K562 (cell line): Measurements from ENCODE around the gene RAP1GAP2. TPM values are rescaled to one million over a fixed set of nuclear protein-coding genes. Genes with fewer than 3 reads are reported as not detected.
"Not testable (repeated sequence)": the region's sequence is repeated elsewhere in the genome, so short reads cannot be mapped to it uniquely, and the experiment has no call there.

Experiments used
- ATAC-seq: fragments of 200-7000 bp; cut with Tn5 transposase; 3 replicates; pipeline ENCODE4 v1.9.1; 2020; ENCODE audit warnings: moderate library complexity
- BruUV-seq: library from RNA; stranded (reverse); fragments of 400-500 nt; replicated peaks from 2 replicates; lab custom pipeline; 2021; lab: Mats Ljungman, UMichigan
- CTCF ChIA-PET: fragments of 300-600 bp; formaldehyde crosslinking; extraction: SDS; loops from one replicate; lab custom pipeline; 2021; ENCODE audit warnings: low intra/inter-chr PET ratio; lab: Yijun Ruan, JAX
- POLR2A ChIA-PET: fragments of 300-600, 350-650 bp; sonication (Branson Sonifier 250); formaldehyde crosslinking; extraction: SDS; loops from one replicate; lab custom pipeline; 2021; ENCODE audit warnings: antibody characterized with exemption, inconsistent platforms; lab: Yijun Ruan, JAX
- DNase-seq, 4 experiments: peaks; one replicate each; pipeline versions ENCODE4 v3.0.0 to v3.0.0-alpha.2; 2011 to 2018; ENCODE audit warnings: low spot score in 3 of 4, mixed read lengths in 3 of 4; ENCODE audit errors: extremely low read depth in 1 of 4
- FAIRE-seq: peaks from 2 replicates; lab custom pipeline; 2011; peaks lifted over from hg19 to GRCh38; lab: Jason Lieb, UNC
- H2AFZ ChIP-seq: 2 replicates; pipeline ENCODE4 v1.6.0; 2011; ENCODE audit warnings: low read depth, low read length, control low read depth, inconsistent platforms
- H3K27ac ChIP-seq: fragments of 200-600 bp; 3 replicates; pipeline ENCODE4 v1.8.0; 2011; ENCODE audit warnings: low read depth, mild to moderate bottlenecking, control low read depth, inconsistent platforms, low read length, moderate library complexity, mixed read lengths; ENCODE audit errors: extremely low read depth
- H3K27me3 ChIP-seq, 2 experiments: fragments of 300-600 bp in 1 of 2; 2 replicates in 1 of 2; 3 replicates in 1 of 2; pipeline versions ENCODE4 v1.6.0 to v1.8.0; 2011; ENCODE audit warnings: inconsistent platforms in 2 of 2, low read length in 2 of 2, mild to moderate bottlenecking in 1 of 2, mixed read lengths in 1 of 2, moderate library complexity in 1 of 2; ENCODE audit not compliant: control insufficient read depth in 2 of 2, insufficient read depth in 2 of 2
- H3K36me3 ChIP-seq: fragments of 300-600 bp; 3 replicates; pipeline ENCODE4 v1.8.0; 2011; ENCODE audit warnings: mild to moderate bottlenecking, low read length, inconsistent platforms; ENCODE audit not compliant: control insufficient read depth, insufficient read depth
- H3K4me1 ChIP-seq, 2 experiments: fragments of 200-600 bp in 1 of 2; replicated peaks in 1 of 2; 2 replicates in 1 of 2; 3 replicates in 1 of 2; pipeline versions ENCODE4 v1.5.1 to v1.8.0; 2011; ENCODE audit warnings: inconsistent platforms in 2 of 2, low read length in 2 of 2, mild to moderate bottlenecking in 1 of 2, mixed read lengths in 1 of 2, moderate library complexity in 1 of 2; ENCODE audit not compliant: control insufficient read depth in 2 of 2, insufficient read depth in 2 of 2
- H3K4me2 ChIP-seq: 2 replicates; pipeline ENCODE4 v1.6.1; 2011; ENCODE audit warnings: low read length, control low read depth, inconsistent platforms, mixed read lengths; ENCODE audit not compliant: insufficient read depth
- H3K4me3 ChIP-seq: fragments of 200-600 bp; sonication (generic), shearing (Covaris generic); 2 replicates; pipeline ENCODE4 v1.5.1; 2016; ENCODE audit warnings: control low read depth, inconsistent platforms
- H3K79me2 ChIP-seq: fragments of 200-600 bp; 3 replicates; pipeline ENCODE4 v1.8.0; 2011; ENCODE audit warnings: low read length, inconsistent platforms; ENCODE audit not compliant: control insufficient read depth, insufficient read depth
- H3K9ac ChIP-seq, 2 experiments: 2 replicates each; pipeline versions ENCODE4 v1.6.0 to v1.6.1; 2011; ENCODE audit warnings: low read depth in 2 of 2, low read length in 2 of 2, control low read depth in 1 of 2, inconsistent platforms in 1 of 2, mild to moderate bottlenecking in 1 of 2, mixed read lengths in 1 of 2; ENCODE audit not compliant: insufficient read depth in 1 of 2
- H3K9me1 ChIP-seq: one replicate; pipeline ENCODE4 v1.6.0; 2011; ENCODE audit warnings: inconsistent platforms, mild to moderate bottlenecking, low read length, moderate library complexity; ENCODE audit not compliant: control insufficient read depth, insufficient read depth
- H3K9me3 ChIP-seq: replicated peaks from 2 replicates; pipeline ENCODE4 v1.5.1; 2011; ENCODE audit warnings: low read depth, low read length, inconsistent platforms; ENCODE audit not compliant: control insufficient read depth, insufficient read depth
- H4K20me1 ChIP-seq: replicated peaks from 2 replicates; pipeline ENCODE4 v1.6.1; 2011; ENCODE audit warnings: low read length, inconsistent platforms, mixed read lengths; ENCODE audit not compliant: control insufficient read depth, insufficient read depth
- DACH1 ChIP-seq: fragments of 450-650 bp; IDR thresholded peaks from 2 replicates; pipeline ENCODE4 v1.6.1; 2018; ENCODE audit not compliant: partially characterized antibody
- KDM1A ChIP-seq, 2 experiments: fragments of 450-650 bp; IDR thresholded peaks; 2 replicates each; pipeline ENCODE4 v1.6.1; 2016; ENCODE audit warnings: mild to moderate bottlenecking in 2 of 2
- SMC3 ChIP-seq: conservative IDR thresholded peaks from 2 replicates; pipeline ENCODE4 v1.6.1; 2011; ENCODE audit warnings: low read depth, low read length, improper control_type of control experiment; ENCODE audit not compliant: insufficient read depth
- WHSC1 ChIP-seq: IDR thresholded peaks from one replicate; pipeline ENCODE4 v1.6.1; 2012; ENCODE audit warnings: low read length, control low read depth, inconsistent platforms
- ZNF830 ChIP-seq: fragments of 250-450 bp; sonication (Bioruptor Pico); IDR thresholded peaks from 2 replicates; pipeline ENCODE4 v1.5.0; 2021; ENCODE audit warnings: mild to moderate bottlenecking
- ZSCAN29 ChIP-seq: fragments of 450-650 bp; IDR thresholded peaks from 2 replicates; pipeline ENCODE4 v1.6.1; 2017
- WGBS: fragments of 100-300 bp; shearing (Covaris generic); methylation state at CpG from one replicate; pipeline ENCODE4 v1.1.6; 2016; ENCODE audit warnings: low coverage, mixed read lengths; ENCODE audit not compliant: insufficient coverage; ENCODE audit errors: missing lambda C conversion rate; 5-methylcytosine and 5-hydroxymethylcytosine counted together
- in situ Hi-C: fragments of 300-500 bp; cut with MboI; formaldehyde crosslinking; loops from 4 replicates; pipeline ENCODE4 v1.15.0; 2018; ENCODE audit warnings: inconsistent platforms, mixed read lengths
- intact Hi-C: fragments of 100-400 bp; cut with micrococcal nuclease; formaldehyde crosslinking; loops from 2 replicates; pipeline ENCODE4 v1.14.2; 2022
- polyA plus RNA-seq, 8 experiments: library from polyadenylated mRNA; depleted of rRNA in 4 of 8; stranded (reverse) in 5 of 8; unstranded in 3 of 8; fragments of >200 nt; fragmentation: Nextera tagmentation in 2 of 8; fragmentation: Illumina TruSeq in 1 of 8; extraction: Ambion mirVana in 2 of 8; extraction: Trizol in 1 of 8; gene quantifications; 2 replicates each; pipeline versions ENCODE4 v1.2.1 to v1.2.3, GENCODE V29; 2011 to 2014; ENCODE audit warnings: inconsistent platforms in 1 of 8, missing spikeins in 1 of 8
- total RNA-seq, 7 experiments: library from RNA; depleted of rRNA in 6 of 7; stranded (reverse); fragments of >200 nt in 6 of 7; fragmentation: Illumina TruSeq in 2 of 7; extraction: Trizol in 2 of 7; gene quantifications; 2 replicates each; pipeline versions ENCODE4 v1.2.1 to v1.2.3, GENCODE V29; 2011 to 2021; ENCODE audit warnings: low replicate concordance in 1 of 7
- TF ChIP-seq, protein P1 (sequence below): fragments of 450-650 bp; conservative IDR thresholded peaks from 2 replicates; pipeline ENCODE4 v1.6.1; 2016; ENCODE audit warnings: missing genetic modification characterization, low read depth, mild to moderate bottlenecking, missing compliant biosample characterization, moderate library complexity
- TF ChIP-seq, protein P2 (sequence below): fragments of 450-650 bp; IDR thresholded peaks from 2 replicates; pipeline ENCODE4 v1.6.1; 2017; ENCODE audit warnings: antibody characterized with exemption, mild to moderate bottlenecking
- TF ChIP-seq, protein P3 (sequence below): sonication (generic); formaldehyde crosslinking; IDR thresholded peaks from 2 replicates; pipeline ENCODE4 v1.4.0; 2020; ENCODE audit warnings: mild to moderate bottlenecking, missing genetic modification reagents

Gene RAP1GAP2
- total and polyA plus RNA-seq, 9 of the 15 experiments (the other 6 are each of a cell fraction or from before 2014, with no cell fraction given): 0.01 to 1.3 (median 0.42) TPM; not detected in 1

DNA sequence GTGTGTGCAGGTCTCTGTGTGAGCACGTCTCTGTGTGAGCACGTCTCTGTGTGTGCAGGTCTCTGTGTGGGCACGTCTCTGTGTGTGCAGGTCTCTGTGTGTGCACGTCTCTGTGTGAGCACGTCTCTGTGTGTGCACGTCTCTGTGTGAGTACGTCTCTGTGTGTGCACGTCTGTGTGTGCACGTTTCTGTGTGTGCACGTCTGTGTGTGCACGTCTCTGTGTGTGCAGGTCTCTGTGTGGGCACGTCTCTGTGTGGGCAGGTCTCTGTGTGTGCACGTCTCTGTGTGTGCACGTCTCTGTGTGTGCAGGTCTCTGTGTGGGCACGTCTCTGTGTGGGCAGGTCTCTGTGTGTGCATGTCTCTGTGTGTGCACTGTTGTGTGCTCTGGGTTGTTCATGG lies 14.6 kb upstream of the RAP1GAP2 start:
- H3K36me3 ChIP-seq, in situ Hi-C loops, H3K27ac ChIP-seq, POLR2A ChIA-PET, CTCF ChIA-PET, H2AFZ ChIP-seq, intact Hi-C loops, H4K20me1 ChIP-seq, H3K9ac ChIP-seq, H3K79me2 ChIP-seq, H3K4me2 ChIP-seq, FAIRE-seq, H3K9me1 ChIP-seq, DNase-seq, H3K27me3 ChIP-seq, BruUV-seq, H3K4me3 ChIP-seq, ATAC-seq, H3K9me3 ChIP-seq: not testable (repeated sequence)
- TF ChIP-seq KDM1A (IDR thresholded peaks at IDR 0.05): peak in 1 of 2 experiments; percentile 22; a peak in 1 of 4 replicates
- WGBS: 0% methylated on average over 9 of the region's 15 CpGs
- H3K4me1 ChIP-seq: peaks cover 0 to 22% of the 10 kb centered on the region in 2 experiments; a peak in 3 of 5 replicates

DNA sequence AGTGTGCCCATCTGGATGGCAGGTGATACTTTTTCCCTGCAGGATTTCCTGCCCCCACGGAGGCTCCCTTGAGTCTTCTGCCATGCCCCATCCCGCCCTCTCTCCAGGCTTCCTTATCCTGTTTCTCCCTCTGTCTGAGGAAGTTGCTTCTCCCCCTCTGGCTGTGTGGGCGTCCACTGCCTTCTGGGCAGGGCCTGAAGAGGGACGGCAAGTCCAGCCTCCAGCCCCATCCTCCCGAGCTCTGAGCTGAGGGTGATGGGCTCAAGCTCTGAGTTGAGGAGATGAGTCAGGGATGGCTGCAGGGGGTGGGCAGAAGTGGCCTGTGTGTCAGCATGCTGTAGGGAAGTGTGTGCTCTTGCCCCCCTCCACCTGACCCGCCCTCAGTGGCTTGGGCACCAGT lies 14.2 kb upstream of the RAP1GAP2 start:
- CTCF ChIA-PET: no interaction called here
- H3K4me2 ChIP-seq: no peak overlapping the region
- BruUV-seq: no TSS peak
- POLR2A ChIA-PET: no interaction called here
- no peaks in the 10 kb centered on the region for H3K79me2 ChIP-seq
- intact Hi-C loops: no loop called here
- peaks cover 2 to 6% of the 10 kb centered on the region in 2 experiments; a peak in 2 of 5 replicates for H3K27me3 ChIP-seq
- no peak overlapping the region for H3K9ac ChIP-seq
- DNase-seq: no peak
- WGBS: 0% methylated on average over 2 of the region's 6 CpGs
- H3K9me1 ChIP-seq: no peaks in the 10 kb centered on the region
- H3K4me1 ChIP-seq: peaks cover 0 to 18% of the 10 kb centered on the region in 2 experiments; a peak in 3 of 5 replicates
- in situ Hi-C loops: no loop called here
- FAIRE-seq: no peak
- H3K36me3 ChIP-seq: no peaks in the 10 kb centered on the region
- no peak overlapping the region for H3K27ac ChIP-seq
- H2AFZ ChIP-seq: no peak overlapping the region
- H3K9me3 ChIP-seq: no peaks in the 10 kb centered on the region
- no peaks in the 10 kb centered on the region; the same call in 1 of the 2 replicates for H4K20me1 ChIP-seq
- no peak for ATAC-seq
- H3K4me3 ChIP-seq: no peak overlapping the region
- TF ChIP-seq, protein P1, sequence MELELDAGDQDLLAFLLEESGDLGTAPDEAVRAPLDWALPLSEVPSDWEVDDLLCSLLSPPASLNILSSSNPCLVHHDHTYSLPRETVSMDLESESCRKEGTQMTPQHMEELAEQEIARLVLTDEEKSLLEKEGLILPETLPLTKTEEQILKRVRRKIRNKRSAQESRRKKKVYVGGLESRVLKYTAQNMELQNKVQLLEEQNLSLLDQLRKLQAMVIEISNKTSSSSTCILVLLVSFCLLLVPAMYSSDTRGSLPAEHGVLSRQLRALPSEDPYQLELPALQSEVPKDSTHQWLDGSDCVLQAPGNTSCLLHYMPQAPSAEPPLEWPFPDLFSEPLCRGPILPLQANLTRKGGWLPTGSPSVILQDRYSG (tag): no peak
- no peak for TF ChIP-seq ZSCAN29
- TF ChIP-seq DACH1: no peak
- TF ChIP-seq ZNF830 (CRISPR knock-in tag): no peak
- TF ChIP-seq, protein P2, sequence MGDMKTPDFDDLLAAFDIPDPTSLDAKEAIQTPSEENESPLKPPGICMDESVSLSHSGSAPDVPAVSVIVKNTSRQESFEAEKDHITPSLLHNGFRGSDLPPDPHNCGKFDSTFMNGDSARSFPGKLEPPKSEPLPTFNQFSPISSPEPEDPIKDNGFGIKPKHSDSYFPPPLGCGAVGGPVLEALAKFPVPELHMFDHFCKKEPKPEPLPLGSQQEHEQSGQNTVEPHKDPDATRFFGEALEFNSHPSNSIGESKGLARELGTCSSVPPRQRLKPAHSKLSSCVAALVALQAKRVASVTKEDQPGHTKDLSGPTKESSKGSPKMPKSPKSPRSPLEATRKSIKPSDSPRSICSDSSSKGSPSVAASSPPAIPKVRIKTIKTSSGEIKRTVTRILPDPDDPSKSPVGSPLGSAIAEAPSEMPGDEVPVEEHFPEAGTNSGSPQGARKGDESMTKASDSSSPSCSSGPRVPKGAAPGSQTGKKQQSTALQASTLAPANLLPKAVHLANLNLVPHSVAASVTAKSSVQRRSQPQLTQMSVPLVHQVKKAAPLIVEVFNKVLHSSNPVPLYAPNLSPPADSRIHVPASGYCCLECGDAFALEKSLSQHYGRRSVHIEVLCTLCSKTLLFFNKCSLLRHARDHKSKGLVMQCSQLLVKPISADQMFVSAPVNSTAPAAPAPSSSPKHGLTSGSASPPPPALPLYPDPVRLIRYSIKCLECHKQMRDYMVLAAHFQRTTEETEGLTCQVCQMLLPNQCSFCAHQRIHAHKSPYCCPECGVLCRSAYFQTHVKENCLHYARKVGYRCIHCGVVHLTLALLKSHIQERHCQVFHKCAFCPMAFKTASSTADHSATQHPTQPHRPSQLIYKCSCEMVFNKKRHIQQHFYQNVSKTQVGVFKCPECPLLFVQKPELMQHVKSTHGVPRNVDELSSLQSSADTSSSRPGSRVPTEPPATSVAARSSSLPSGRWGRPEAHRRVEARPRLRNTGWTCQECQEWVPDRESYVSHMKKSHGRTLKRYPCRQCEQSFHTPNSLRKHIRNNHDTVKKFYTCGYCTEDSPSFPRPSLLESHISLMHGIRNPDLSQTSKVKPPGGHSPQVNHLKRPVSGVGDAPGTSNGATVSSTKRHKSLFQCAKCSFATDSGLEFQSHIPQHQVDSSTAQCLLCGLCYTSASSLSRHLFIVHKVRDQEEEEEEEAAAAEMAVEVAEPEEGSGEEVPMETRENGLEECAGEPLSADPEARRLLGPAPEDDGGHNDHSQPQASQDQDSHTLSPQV: no peak
- TF ChIP-seq SMC3: no peak
- TF ChIP-seq, protein P3, sequence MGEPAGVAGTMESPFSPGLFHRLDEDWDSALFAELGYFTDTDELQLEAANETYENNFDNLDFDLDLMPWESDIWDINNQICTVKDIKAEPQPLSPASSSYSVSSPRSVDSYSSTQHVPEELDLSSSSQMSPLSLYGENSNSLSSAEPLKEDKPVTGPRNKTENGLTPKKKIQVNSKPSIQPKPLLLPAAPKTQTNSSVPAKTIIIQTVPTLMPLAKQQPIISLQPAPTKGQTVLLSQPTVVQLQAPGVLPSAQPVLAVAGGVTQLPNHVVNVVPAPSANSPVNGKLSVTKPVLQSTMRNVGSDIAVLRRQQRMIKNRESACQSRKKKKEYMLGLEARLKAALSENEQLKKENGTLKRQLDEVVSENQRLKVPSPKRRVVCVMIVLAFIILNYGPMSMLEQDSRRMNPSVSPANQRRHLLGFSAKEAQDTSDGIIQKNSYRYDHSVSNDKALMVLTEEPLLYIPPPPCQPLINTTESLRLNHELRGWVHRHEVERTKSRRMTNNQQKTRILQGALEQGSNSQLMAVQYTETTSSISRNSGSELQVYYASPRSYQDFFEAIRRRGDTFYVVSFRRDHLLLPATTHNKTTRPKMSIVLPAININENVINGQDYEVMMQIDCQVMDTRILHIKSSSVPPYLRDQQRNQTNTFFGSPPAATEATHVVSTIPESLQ (CRISPR knock-in tag): no peak
- no peak for TF ChIP-seq WHSC1
